A549 (cell line): ENCODE results near the gene PTPRJ. TPM values are rescaled to one million over a fixed set of nuclear protein-coding genes. Genes with fewer than 3 reads are reported as not detected.
A peak's percentile ranks its signal among the peaks of the same experiment; 100 is the strongest.

Experiments used
- ATAC-seq, 2 experiments: fragments of 200-7000 bp in 1 of 2; fragments of >200 bp in 1 of 2; cut with Nextera tagmentation in 1 of 2; cut with Tn5 transposase in 1 of 2; 3 replicates each; pipeline versions ENCODE4 v1.8.0 to v1.9.1; 2018 to 2020; ENCODE audit warnings: mild to moderate bottlenecking in 1 of 2, moderate library complexity in 1 of 2
- CTCF ChIA-PET: fragments of 300-600 bp; sonication (Branson Sonifier 250); formaldehyde crosslinking; extraction: SDS; loops from one replicate; lab custom pipeline; 2021; ENCODE audit warnings: antibody characterized with exemption, inconsistent platforms; lab: Yijun Ruan, JAX
- POLR2A ChIA-PET: fragments of 350-600 bp; formaldehyde crosslinking; extraction: SDS; loops from one replicate; lab custom pipeline; 2021; ENCODE audit warnings: antibody characterized with exemption, inconsistent platforms; lab: Yijun Ruan, JAX
- DNase-seq, 2 experiments: peaks; one replicate each; pipeline versions ENCODE4 v3.0.0 to v3.0.0-alpha.2; 2011 to 2016; ENCODE audit warnings: low read depth in 1 of 2, low spot score in 1 of 2
- FAIRE-seq: peaks from 2 replicates; lab custom pipeline; 2011; peaks lifted over from hg19 to GRCh38; lab: Jason Lieb, UNC
- H3K27ac ChIP-seq, 2 experiments: fragments of >200 bp; sonication (Bioruptor Twin); formaldehyde crosslinking; 3 replicates each; pipeline ENCODE4 v1.5.1; 2016 to 2017
- H3K4me1 ChIP-seq: fragments of >200 bp; sonication (Bioruptor Twin); formaldehyde crosslinking; 3 replicates; pipeline ENCODE4 v1.6.1; 2016
- H3K4me2 ChIP-seq: fragments of >200 bp; sonication (Bioruptor Twin); formaldehyde crosslinking; 3 replicates; pipeline ENCODE4 v1.6.1; 2016
- H3K4me3 ChIP-seq: fragments of >200 bp; sonication (Bioruptor Twin); formaldehyde crosslinking; 3 replicates; pipeline ENCODE4 v1.5.1; 2016
- H3K9me3 ChIP-seq: fragments of >200 bp; sonication (Bioruptor Twin); formaldehyde crosslinking; 3 replicates; pipeline ENCODE4 v1.6.1; 2016
- CBX8 ChIP-seq: fragments of 200-600 bp; sonication (generic); IDR thresholded peaks from 2 replicates; pipeline ENCODE4 v1.6.1; 2016
- CHD4 ChIP-seq: fragments of 200-600 bp; sonication (generic); IDR thresholded peaks from 2 replicates; pipeline ENCODE4 v1.6.1; 2016; ENCODE audit warnings: antibody characterized with exemption, mild to moderate bottlenecking, borderline replicate concordance
- E2F6 ChIP-seq: IDR thresholded peaks from 2 replicates; pipeline ENCODE4 v1.6.1; 2012; ENCODE audit warnings: low read depth, borderline replicate concordance
- EHF ChIP-seq: fragments of 250-450 bp; sonication (Bioruptor Pico); IDR thresholded peaks from 2 replicates; pipeline ENCODE4 v1.5.0; 2020; ENCODE audit warnings: mild to moderate bottlenecking
- EHMT2 ChIP-seq: fragments of 200-600 bp; sonication (generic); IDR thresholded peaks from 2 replicates; pipeline ENCODE4 v1.6.1; 2016; ENCODE audit warnings: antibody characterized with exemption, low read depth, mild to moderate bottlenecking, moderate library complexity
- EP300 ChIP-seq, 2 experiments: fragments of >200 bp; sonication (Bioruptor Twin); formaldehyde crosslinking; IDR thresholded peaks; 2 replicates in 1 of 2; 3 replicates in 1 of 2; pipeline ENCODE4 v1.6.1; 2016 to 2017
- FOXS1 ChIP-seq: fragments of 250-450 bp; sonication (Bioruptor Pico); IDR thresholded peaks from 2 replicates; pipeline ENCODE4 v1.5.0; 2020; ENCODE audit warnings: mild to moderate bottlenecking, moderate library complexity
- HOXA7 ChIP-seq: fragments of 250-450 bp; sonication (Bioruptor Pico); IDR thresholded peaks from 2 replicates; pipeline ENCODE4 v1.5.0; 2020; ENCODE audit warnings: mild to moderate bottlenecking, moderate library complexity
- HOXB13 ChIP-seq: fragments of 250-450 bp; sonication (Bioruptor Pico); IDR thresholded peaks from 2 replicates; pipeline ENCODE4 v1.5.0; 2020; ENCODE audit warnings: low read depth, mild to moderate bottlenecking, moderate library complexity
- MAFK ChIP-seq: fragments of 450-650 bp; IDR thresholded peaks from 2 replicates; pipeline ENCODE4 v1.6.1; 2014; ENCODE audit not compliant: partially characterized antibody
- NFE2L2 ChIP-seq: fragments of 150-350 bp; conservative IDR thresholded peaks from 2 replicates; pipeline ENCODE4 v1.6.1; 2014; ENCODE audit warnings: low read length
- PHF8 ChIP-seq: fragments of 200-600 bp; sonication (generic); IDR thresholded peaks from 2 replicates; pipeline ENCODE4 v1.6.1; 2016; ENCODE audit warnings: low read depth, mild to moderate bottlenecking, antibody characterized with exemption, moderate library complexity, borderline replicate concordance
- POLR2AphosphoS2 ChIP-seq: conservative IDR thresholded peaks from 2 replicates; pipeline ENCODE4 v1.6.1; 2012; ENCODE audit warnings: low read length, improper control_type of control experiment, inconsistent platforms
- RAD21 ChIP-seq, 2 experiments: fragments of >200 bp in 1 of 2; sonication (Bioruptor Twin) in 1 of 2; formaldehyde crosslinking in 1 of 2; IDR thresholded peaks in 1 of 2; conservative IDR thresholded peaks in 1 of 2; 2 replicates in 1 of 2; 3 replicates in 1 of 2; pipeline ENCODE4 v1.6.1; 2012 to 2018; ENCODE audit warnings: inconsistent platforms in 1 of 2
- RCOR1 ChIP-seq: fragments of 150-350 bp; IDR thresholded peaks from 2 replicates; pipeline ENCODE4 v1.6.1; 2014; ENCODE audit warnings: antibody characterized with exemption, low read length, low read depth
- RFX5 ChIP-seq: fragments of 450-650 bp; IDR thresholded peaks from 2 replicates; pipeline ENCODE4 v1.7.1; 2014; ENCODE audit warnings: antibody characterized with exemption, mild to moderate bottlenecking, moderate library complexity
- SMC3 ChIP-seq: fragments of >200 bp; sonication (Bioruptor Twin); formaldehyde crosslinking; IDR thresholded peaks from 3 replicates; pipeline ENCODE4 v1.6.1; 2018; ENCODE audit warnings: inconsistent platforms
- SREBF2 ChIP-seq: fragments of 450-650 bp; IDR thresholded peaks from 2 replicates; pipeline ENCODE4 v1.6.1; 2014; ENCODE audit warnings: mild to moderate bottlenecking, moderate library complexity
- TP53 ChIP-seq: fragments of 250-450 bp; sonication (Bioruptor Pico); IDR thresholded peaks from 2 replicates; pipeline ENCODE4 v1.5.0; 2021; ENCODE audit warnings: mild to moderate bottlenecking, moderate library complexity
- ZC3H11A ChIP-seq: fragments of 450-650 bp; IDR thresholded peaks from 2 replicates; pipeline ENCODE4 v1.6.1; 2014; ENCODE audit warnings: antibody characterized with exemption, mild to moderate bottlenecking
- ZSCAN20 ChIP-seq: fragments of 250-450 bp; sonication (Bioruptor Pico); IDR thresholded peaks from 2 replicates; pipeline ENCODE4 v1.8.0; 2022; ENCODE audit warnings: mild to moderate bottlenecking, moderate library complexity
- WGBS: methylation state at CpG from one replicate; pipeline ENCODE4 v1.1.6; 2017; ENCODE audit errors: missing lambda C conversion rate; 5-methylcytosine and 5-hydroxymethylcytosine counted together
- polyA plus RNA-seq, 4 experiments: library from polyadenylated mRNA; depleted of rRNA in 3 of 4; stranded (reverse); fragments of >200 nt; fragmentation: RNase III in 1 of 4; extraction: RNeasy Plus Mini Kit Qiagen cat#74134 plus additional on column Dnase treatment in 1 of 4; gene quantifications; 2 replicates in 3 of 4; 3 replicates in 1 of 4; pipeline ENCODE4 v1.2.3, GENCODE V29; 2011 to 2017
- TF ChIP-seq, protein P1 (sequence below): IDR thresholded peaks from 2 replicates; pipeline ENCODE4 v1.6.1; 2012
- TF ChIP-seq, protein P2 (sequence below): fragments of >200 bp; sonication (Bioruptor Twin); formaldehyde crosslinking; IDR thresholded peaks from 2 replicates; pipeline ENCODE4 v1.6.1; 2016

Gene PTPRJ
- polyA plus RNA-seq, 2 of the 4 experiments (the other 2 are of a cell fraction) = 30.3 to 50.5 TPM

DNA sequence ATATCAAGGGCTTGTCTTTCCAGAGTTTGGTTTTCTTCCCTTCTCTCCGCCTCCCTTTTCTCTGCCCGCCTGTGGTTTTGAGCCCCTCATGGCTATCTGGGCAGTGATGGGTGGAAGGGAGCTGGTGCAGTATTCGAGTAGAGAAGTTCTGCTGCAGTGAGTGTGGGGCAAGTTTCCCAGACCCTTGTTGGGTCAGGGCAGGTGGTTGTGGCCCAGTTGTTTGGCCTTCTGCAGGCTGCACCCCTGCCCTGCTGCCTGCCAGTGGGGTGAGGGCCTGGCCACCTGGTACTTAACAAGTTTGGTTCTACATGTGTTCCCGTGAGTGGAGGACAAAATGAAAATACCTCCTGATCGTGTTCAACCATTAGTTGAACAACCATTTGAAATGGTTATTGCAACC, 65.2 kb downstream of the PTPRJ start:
- ChIA-PET CTCF (interaction anchor here (1.2 to 1.9 kb wide), 5 partner anchors 11 to 111 kb away, joined by 3 to 7 read pairs (median 6); no protein-coding TSS in a partner anchor), POLR2A (no interaction called here)
- WGBS = 95% methylated on average over 5 of the region's 5 CpGs
- H3K9me3 ChIP-seq = no peaks in the 10 kb centered on the region
- H3K27ac ChIP-seq = no peak overlapping the region
- DNase-seq = no peak
- TF ChIP-seq CBX8 (no peak), ZC3H11A (no peak), E2F6 (no peak)
- peaks cover 59% of the 10 kb centered on the region for H3K4me1 ChIP-seq
- H3K4me3 ChIP-seq = no peak overlapping the region
- no peak overlapping the region for H3K4me2 ChIP-seq
- ATAC-seq = no peak
- no peak for FAIRE-seq

GRCh38 chr11:48047616-48048015, 67.3 kb downstream of the PTPRJ start:
- no peak for DNase-seq
- no peak for FAIRE-seq
- Histone ChIP-seq H3K4me3 (no peak overlapping the region), H3K9me3 (no peaks in the 10 kb centered on the region), H3K4me1 (peaks cover 62% of the 10 kb centered on the region), H3K4me2 (peak overlapping the region; percentile 49), H3K27ac (peak overlapping the region; percentile 27 to 77; a peak in 4 of 6 replicates)
- WGBS = 62% methylated on average over 8 of the region's 8 CpGs
- TF ChIP-seq HOXA7 = no peak
- TF ChIP-seq, protein P1, sequence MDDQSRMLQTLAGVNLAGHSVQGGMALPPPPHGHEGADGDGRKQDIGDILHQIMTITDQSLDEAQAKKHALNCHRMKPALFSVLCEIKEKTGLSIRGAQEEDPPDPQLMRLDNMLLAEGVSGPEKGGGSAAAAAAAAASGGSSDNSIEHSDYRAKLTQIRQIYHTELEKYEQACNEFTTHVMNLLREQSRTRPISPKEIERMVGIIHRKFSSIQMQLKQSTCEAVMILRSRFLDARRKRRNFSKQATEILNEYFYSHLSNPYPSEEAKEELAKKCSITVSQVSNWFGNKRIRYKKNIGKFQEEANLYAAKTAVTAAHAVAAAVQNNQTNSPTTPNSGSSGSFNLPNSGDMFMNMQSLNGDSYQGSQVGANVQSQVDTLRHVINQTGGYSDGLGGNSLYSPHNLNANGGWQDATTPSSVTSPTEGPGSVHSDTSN = no peak
- no peak for TF ChIP-seq EP300 (IDR thresholded peaks at IDR 0.05)
- TF ChIP-seq ZSCAN20 (CRISPR knock-in tag) = no peak
- TF ChIP-seq SREBF2 = no peak
- no peak for TF ChIP-seq FOXS1
- TF ChIP-seq POLR2AphosphoS2 = no peak
- no peak for TF ChIP-seq CHD4
- TF ChIP-seq, protein P2, sequence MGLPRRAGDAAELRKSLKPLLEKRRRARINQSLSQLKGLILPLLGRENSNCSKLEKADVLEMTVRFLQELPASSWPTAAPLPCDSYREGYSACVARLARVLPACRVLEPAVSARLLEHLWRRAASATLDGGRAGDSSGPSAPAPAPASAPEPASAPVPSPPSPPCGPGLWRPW = no peak
- no peak for TF ChIP-seq TP53 (CRISPR knock-in tag)
- no peak for TF ChIP-seq SMC3
- TF ChIP-seq EHMT2 = no peak
- TF ChIP-seq RCOR1 = no peak
- no peak for TF ChIP-seq RFX5
- TF ChIP-seq RAD21 (conservative IDR thresholded peaks at IDR 0.05 in 1 of 2, IDR thresholded peaks at IDR 0.05 in 1 of 2) = no peak
- no peak for TF ChIP-seq PHF8
- CTCF ChIA-PET = interaction anchor here (0.7 to 1.4 kb wide), 2 partner anchors 113 kb away, joined by 3 read pairs; no protein-coding TSS in a partner anchor
- peak; percentile 27 to 40; a peak in 3 of 6 replicates for ATAC-seq
- POLR2A ChIA-PET = no interaction called here

- CTCF ChIA-PET = interaction anchor here (1.4 kb wide), 1 partner anchor 115 kb away, joined by 3 read pairs; no protein-coding TSS in a partner anchor
- Histone ChIP-seq H3K4me3 (no peak overlapping the region), H3K27ac (peak overlapping the region in 1 of 2 experiments; percentile 77; a peak in 2 of 6 replicates), H3K9me3 (no peaks in the 10 kb centered on the region), H3K4me2 (no peak overlapping the region), H3K4me1 (peaks cover 63% of the 10 kb centered on the region)
- POLR2A ChIA-PET = no interaction called here
- 79% methylated on average over 6 of the region's 6 CpGs for WGBS
- TF ChIP-seq EHF (CRISPR knock-in tag) (no peak), MAFK (no peak), SMC3 (no peak), NFE2L2 (no peak), CBX8 (no peak), ZC3H11A (no peak), HOXB13 (no peak), SREBF2 (no peak)
- no peak for DNase-seq
- peak in 1 of 2 experiments; percentile 13; a peak in 3 of 6 replicates for ATAC-seq
- FAIRE-seq = no peak
These were observed 68.7 kb downstream of the PTPRJ start for GRCh38 chr11:48049036-48049435.
